GM12878 (cell line): ENCODE data around the gene KRTAP5-4.

Source experiments
- CBFB ChIP-seq: IDR thresholded peaks from 2 replicates; pipeline ENCODE4 v1.6.1; 2016; ENCODE audit warnings: antibody characterized with exemption, low read depth
- CEBPB ChIP-seq, 2 experiments: fragments of 150-350 bp in 1 of 2; IDR thresholded peaks; 2 replicates each; pipeline ENCODE4 v1.6.1; 2012 to 2014; ENCODE audit warnings: low read depth in 2 of 2, low read length in 2 of 2, borderline replicate concordance in 1 of 2, inconsistent platforms in 1 of 2
- CTCF ChIP-seq, 3 experiments: IDR thresholded peaks in 2 of 3; conservative IDR thresholded peaks in 1 of 3; 2 replicates each; pipeline ENCODE4 v1.5.1; 2011; ENCODE audit warnings: low read depth in 3 of 3, low read length in 3 of 3, mild to moderate bottlenecking in 3 of 3, control low read depth in 2 of 3, moderate library complexity in 2 of 3, inconsistent platforms in 1 of 3, mixed read lengths in 1 of 3; ENCODE audit not compliant: control insufficient read depth in 2 of 3, insufficient read depth in 1 of 3; ENCODE audit errors: extremely low read depth in 1 of 3
- EP300 ChIP-seq, 2 experiments: fragments of 150-350 bp in 1 of 2; IDR thresholded peaks; 2 replicates each; pipeline ENCODE4 v1.6.1; 2011 to 2012; ENCODE audit warnings: low read depth in 2 of 2, low read length in 2 of 2, borderline replicate concordance in 1 of 2, improper control_type of control experiment in 1 of 2, inconsistent platforms in 1 of 2; ENCODE audit not compliant: control insufficient read depth in 1 of 2
- GABPA ChIP-seq: IDR thresholded peaks from 2 replicates; pipeline ENCODE4 v1.6.1; 2014; ENCODE audit warnings: antibody characterized with exemption, low read depth, mild to moderate bottlenecking, inconsistent platforms
- KDM1A ChIP-seq: fragments of 200-600 bp; sonication (generic); IDR thresholded peaks from 2 replicates; pipeline ENCODE4 v1.6.1; 2016; ENCODE audit warnings: borderline replicate concordance
- POLR2AphosphoS2 ChIP-seq: IDR thresholded peaks from 2 replicates; pipeline ENCODE4 v1.6.1; 2011; ENCODE audit warnings: low read depth, mild to moderate bottlenecking, low read length, improper control_type of control experiment, moderate library complexity
- RBBP5 ChIP-seq: fragments of 200-600 bp; sonication (generic); conservative IDR thresholded peaks from 2 replicates; pipeline ENCODE4 v1.6.1; 2016
- RELA ChIP-seq: fragments of 450-650 bp; IDR thresholded peaks from 2 replicates; pipeline ENCODE4 v1.8.0; 2014; ENCODE audit warnings: borderline replicate concordance; ENCODE audit not compliant: partially characterized antibody
- SREBF2 ChIP-seq: IDR thresholded peaks from 2 replicates; pipeline ENCODE4 v1.6.1; 2012; ENCODE audit warnings: mild to moderate bottlenecking, low read length
- SUZ12 ChIP-seq: fragments of 200-600 bp; sonication (generic); IDR thresholded peaks from one replicate; pipeline ENCODE4 v1.6.1; 2018; ENCODE audit warnings: antibody characterized with exemption, mild to moderate bottlenecking; ENCODE audit not compliant: unreplicated experiment
- ZNF592 ChIP-seq: fragments of 450-650 bp; IDR thresholded peaks from 2 replicates; pipeline ENCODE4 v1.6.1; 2017; ENCODE audit warnings: mild to moderate bottlenecking, moderate library complexity

GRCh38 chr11:1639102-1639620 lies 17.2 kb upstream of the KRTAP5-4 start:
- TF ChIP-seq CTCF (IDR thresholded peaks at IDR 0.05 in 2 of 3, conservative IDR thresholded peaks at IDR 0.05 in 1 of 3; ENCODE audit: control insufficient read depth in 2 of 3, extremely low read depth in 1 of 3, insufficient read depth in 1 of 3, low read depth in 3 of 3, low read length in 3 of 3) (no peak), ZNF592 (no peak), POLR2AphosphoS2 (no peak), SUZ12 (no peak), CEBPB (IDR thresholded peaks at IDR 0.05; ENCODE audit: borderline replicate concordance in 1 of 2, low read depth in 2 of 2, low read length in 2 of 2) (no peak), SREBF2 (no peak), KDM1A (no peak), EP300 (IDR thresholded peaks at IDR 0.05; ENCODE audit: borderline replicate concordance in 1 of 2, control insufficient read depth in 1 of 2, low read depth in 2 of 2, low read length in 2 of 2) (no peak), RELA (no peak), GABPA (no peak), CBFB (no peak), RBBP5 (no peak)
